Retinal pigment epithelial cell (primary cell): ENCODE measurements around the gene CSF1R.
"Not testable (repeated sequence)": the region's sequence is repeated elsewhere in the genome, so short reads cannot be mapped to it uniquely, and the experiment has no call there.

Source experiments
- DNase-seq: peaks from one replicate; pipeline ENCODE4 v3.0.0-alpha.2; 2010; ENCODE audit warnings: low read depth
- H3K4me3 ChIP-seq: 2 replicates; pipeline ENCODE4 v1.5.1; 2011; ENCODE audit warnings: mild to moderate bottlenecking, low read length, control low read depth, moderate library complexity
- CTCF ChIP-seq: conservative IDR thresholded peaks from 2 replicates; pipeline ENCODE4 v1.5.1; 2011; ENCODE audit warnings: low read depth, low read length, control low read depth, inconsistent platforms

CSF1R gene

GRCh38 chr5:150101023-150101422, 14.7 kb upstream of the CSF1R start:
- DNase-seq: no peak
- TF ChIP-seq CTCF: no peak
- H3K4me3 ChIP-seq: no peak overlapping the region

GRCh38 chr5:150097152-150097551, 10.8 kb upstream of the CSF1R start:
- no peak overlapping the region for H3K4me3 ChIP-seq
- TF ChIP-seq CTCF: no peak
- DNase-seq: no peak

GRCh38 chr5:150092159-150092787, 5.9 kb upstream of the CSF1R start:
- TF ChIP-seq CTCF: no peak
- H3K4me3 ChIP-seq: no peak overlapping the region
- DNase-seq: no peak

- DNase-seq: no peak
- no peak overlapping the region for H3K4me3 ChIP-seq
- no peak for TF ChIP-seq CTCF
Observed at GRCh38 chr5:150085191-150085912, 1.0 kb downstream of the CSF1R start.

GRCh38 chr5:150084754-150085153, 1.6 kb downstream of the CSF1R start:
- not testable (repeated sequence) for H3K4me3 ChIP-seq, DNase-seq

GRCh38 chr5:150082889-150083288, 3.5 kb downstream of the CSF1R start:
- no peak for DNase-seq

GRCh38 chr5:150082374-150082773, 4.0 kb downstream of the CSF1R start:
- no peak overlapping the region for H3K4me3 ChIP-seq
- no peak for TF ChIP-seq CTCF
- DNase-seq: no peak

More at GRCh38 chr5:150082889-150083288, 3.5 kb downstream of the CSF1R start:
- H3K4me3 ChIP-seq: no peak overlapping the region
- no peak for TF ChIP-seq CTCF
